GM12873 (cell line): Measurements from ENCODE around the gene PGM2.
A peak's percentile ranks its signal among the peaks of the same experiment; 100 is the strongest.

ENCODE experiments used
- TF ChIP-seq, protein P1 (sequence below): IDR thresholded peaks from 2 replicates; pipeline ENCODE4 v1.5.1; 2012; ENCODE audit warnings: low read depth, mild to moderate bottlenecking, moderate library complexity, low read length, control low read depth; ENCODE audit not compliant: insufficient read depth; ENCODE audit errors: missing control alignments

Gene PGM2

GRCh38 chr4:37882665-37883296 is 56.3 kb downstream of the PGM2 start:
- TF ChIP-seq, protein P1, sequence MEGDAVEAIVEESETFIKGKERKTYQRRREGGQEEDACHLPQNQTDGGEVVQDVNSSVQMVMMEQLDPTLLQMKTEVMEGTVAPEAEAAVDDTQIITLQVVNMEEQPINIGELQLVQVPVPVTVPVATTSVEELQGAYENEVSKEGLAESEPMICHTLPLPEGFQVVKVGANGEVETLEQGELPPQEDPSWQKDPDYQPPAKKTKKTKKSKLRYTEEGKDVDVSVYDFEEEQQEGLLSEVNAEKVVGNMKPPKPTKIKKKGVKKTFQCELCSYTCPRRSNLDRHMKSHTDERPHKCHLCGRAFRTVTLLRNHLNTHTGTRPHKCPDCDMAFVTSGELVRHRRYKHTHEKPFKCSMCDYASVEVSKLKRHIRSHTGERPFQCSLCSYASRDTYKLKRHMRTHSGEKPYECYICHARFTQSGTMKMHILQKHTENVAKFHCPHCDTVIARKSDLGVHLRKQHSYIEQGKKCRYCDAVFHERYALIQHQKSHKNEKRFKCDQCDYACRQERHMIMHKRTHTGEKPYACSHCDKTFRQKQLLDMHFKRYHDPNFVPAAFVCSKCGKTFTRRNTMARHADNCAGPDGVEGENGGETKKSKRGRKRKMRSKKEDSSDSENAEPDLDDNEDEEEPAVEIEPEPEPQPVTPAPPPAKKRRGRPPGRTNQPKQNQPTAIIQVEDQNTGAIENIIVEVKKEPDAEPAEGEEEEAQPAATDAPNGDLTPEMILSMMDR = no peak

GRCh38 chr4:37884855-37885487 is 58.5 kb downstream of the PGM2 start:
- TF ChIP-seq, protein P1 = no peak

- TF ChIP-seq, protein P1 = no peak
Measured at GRCh38 chr4:37885496-37885895, 59.0 kb downstream of the PGM2 start.

DNA sequence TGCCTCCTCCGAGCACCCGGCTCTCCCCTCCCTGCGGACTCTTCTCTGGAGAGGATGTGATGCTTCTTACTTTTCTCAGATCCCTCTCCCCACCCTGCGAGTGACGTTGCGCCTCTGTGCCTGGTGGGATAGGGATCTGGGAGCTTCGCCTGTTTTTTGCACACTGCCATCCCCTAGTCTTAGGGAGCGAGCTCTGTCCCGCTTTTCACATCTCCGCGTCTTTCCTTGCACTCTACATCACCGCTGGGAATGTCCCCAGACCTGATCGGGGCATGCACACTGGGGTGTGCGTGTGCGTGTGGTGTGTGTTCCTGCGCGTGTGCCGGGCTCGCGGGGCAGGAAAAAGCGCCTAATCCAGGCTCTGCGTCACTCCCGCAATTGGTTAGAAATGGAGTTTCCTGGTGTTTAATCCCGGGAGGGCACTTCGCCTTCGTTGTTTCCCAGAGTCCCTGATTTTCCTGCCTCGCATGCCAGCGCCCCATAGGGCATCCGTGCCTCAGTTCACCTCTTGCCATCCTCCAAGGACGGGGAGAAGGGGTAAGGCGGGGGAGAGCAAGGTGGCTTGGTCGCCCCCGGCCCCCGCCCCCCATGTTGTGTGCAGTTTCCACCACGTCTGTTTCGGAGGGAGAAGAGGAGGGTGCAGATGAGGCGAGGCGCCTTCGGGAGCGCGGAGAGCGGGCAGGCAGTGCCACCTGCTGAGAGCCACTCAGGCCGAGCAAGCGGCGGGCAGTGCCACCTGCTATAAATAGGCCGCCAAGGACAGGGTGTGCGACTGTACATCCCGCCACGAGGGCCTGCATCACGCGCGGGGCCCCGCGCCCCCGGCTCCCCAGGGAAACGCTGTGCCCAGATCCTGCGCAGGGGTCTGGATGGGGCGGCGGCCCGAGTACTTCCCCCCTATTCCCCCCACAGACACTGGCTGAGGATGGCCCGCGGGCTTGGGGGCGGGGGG is 63.6 kb downstream of the PGM2 start:
- TF ChIP-seq, protein P1 = peak; percentile 2

GRCh38 chr4:37890801-37891259 is 64.3 kb downstream of the PGM2 start, which contains the start of gene TBC1D1:
Gene TBC1D1, plus strand, starts transcription at chr4:37891084. Its CDS starts 11,012 bp downstream, at chr4:37902096.
- TF ChIP-seq, protein P1 = no peak

- TF ChIP-seq, protein P1 = peak; percentile 16
Measured at GRCh38 chr4:37891260-37892159, 65.0 kb downstream of the PGM2 start.
